Activated naive CD8-positive, alpha-beta T cell (primary cell): ENCODE measurements around the gene PXDN.

Experiments
- H3K27ac Mint-ChIP-seq: one replicate; pipeline ENCODE4 v1.8.0; 2021; ENCODE audit warnings: mixed read lengths
- H3K27me3 Mint-ChIP-seq: one replicate; pipeline ENCODE4 v1.8.0; 2021; ENCODE audit warnings: mixed read lengths
- H3K36me3 Mint-ChIP-seq: one replicate; pipeline ENCODE4 v1.8.0; 2021; ENCODE audit warnings: mixed read lengths
- H3K4me1 Mint-ChIP-seq: one replicate; pipeline ENCODE4 v1.8.0; 2021; ENCODE audit warnings: low read depth, mixed read lengths
- H3K4me3 Mint-ChIP-seq: one replicate; pipeline ENCODE4 v1.8.0; 2021; ENCODE audit warnings: mild to moderate bottlenecking, mixed read lengths
- H3K9me3 Mint-ChIP-seq: one replicate; pipeline ENCODE4 v1.8.0; 2021; ENCODE audit warnings: low read depth, mixed read lengths

PXDN gene

DNA sequence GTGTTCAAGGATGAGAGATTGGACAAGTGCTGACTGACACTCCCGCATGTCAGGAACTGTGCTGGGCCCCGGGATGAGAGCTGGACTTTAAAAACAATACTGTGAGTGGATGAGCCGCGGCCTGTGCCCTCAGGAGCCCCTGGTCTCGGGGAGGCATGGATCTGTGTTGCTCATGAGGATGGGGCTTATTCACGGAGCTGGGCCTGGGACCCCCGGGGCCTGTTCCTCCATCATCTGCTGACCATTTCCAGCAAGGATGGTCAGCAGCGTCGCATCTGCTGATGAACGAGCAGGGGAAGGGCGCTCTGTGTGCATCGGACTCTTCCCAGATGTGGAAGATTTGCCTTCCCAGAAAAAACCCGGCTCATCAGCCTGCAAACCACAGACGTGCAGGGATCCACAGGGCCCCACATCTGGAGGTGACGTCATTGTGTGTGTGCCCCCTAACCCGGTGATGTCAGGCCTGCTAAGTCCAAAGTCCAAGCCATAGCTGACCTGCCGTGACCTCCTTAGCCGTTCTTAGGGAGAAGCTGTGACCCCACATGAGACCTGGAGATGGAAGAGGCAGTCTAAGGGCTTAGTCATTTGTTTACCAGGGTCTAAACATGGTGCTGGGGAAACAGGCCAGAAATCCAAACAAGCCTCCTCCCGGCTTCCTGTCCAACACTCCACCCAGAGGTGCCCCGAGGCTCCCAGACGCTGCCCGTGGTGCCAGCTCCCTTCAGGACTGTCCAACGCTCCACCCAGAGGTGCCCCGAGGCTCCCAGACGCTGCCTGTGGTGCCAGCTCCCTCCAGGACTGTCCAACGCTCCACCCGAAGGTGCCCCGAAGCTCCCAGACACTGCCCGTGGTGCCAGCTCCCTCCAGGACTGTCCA is 143.9 kb downstream of the PXDN start:
- Mint-ChIP-seq H3K27me3 (peaks cover 4% of the 10 kb centered on the region), H3K9me3 (no peaks in the 10 kb centered on the region), H3K4me3 (no peak overlapping the region)

DNA sequence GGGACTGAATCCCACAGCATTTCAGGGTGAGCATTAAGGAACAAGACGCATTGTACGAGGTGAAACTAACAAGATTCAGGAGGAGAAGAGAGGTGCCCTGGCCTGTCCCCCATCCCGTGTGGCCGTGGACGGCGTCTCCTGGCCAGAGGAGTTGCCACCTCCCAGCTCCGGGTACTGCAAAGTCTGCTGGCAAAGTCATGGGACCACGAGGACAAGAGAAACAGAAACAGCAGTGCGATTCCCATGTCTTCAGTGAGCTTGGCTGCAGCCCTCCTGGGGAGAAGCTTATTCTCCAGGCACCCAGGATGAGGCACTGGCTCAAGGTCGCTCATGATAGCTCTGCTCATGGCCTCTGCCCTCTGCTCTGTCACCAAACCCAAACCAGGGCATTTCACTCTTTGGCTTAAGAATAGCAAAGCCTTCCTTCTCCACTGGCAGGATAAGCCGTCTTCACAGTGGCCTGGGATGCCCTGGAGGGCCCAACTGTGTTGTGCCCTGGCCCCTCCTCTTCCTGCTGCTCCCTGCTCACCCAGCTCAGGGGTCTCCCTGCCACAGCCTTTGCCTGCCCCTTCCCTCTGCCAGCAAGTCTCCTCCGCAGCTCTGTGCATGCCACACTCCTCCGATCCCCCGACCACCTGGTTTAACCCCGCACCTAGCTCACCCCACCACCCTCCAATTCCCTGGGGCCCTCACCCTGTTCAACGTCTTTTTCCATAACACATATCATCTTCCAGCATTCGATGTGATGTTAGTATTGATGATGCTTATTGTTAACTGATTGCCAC is 144.8 kb downstream of the PXDN start:
- Mint-ChIP-seq H3K4me1 (no peaks in the 10 kb centered on the region), H3K9me3 (no peaks in the 10 kb centered on the region), H3K27me3 (peaks cover 4% of the 10 kb centered on the region), H3K27ac (no peak overlapping the region), H3K4me3 (no peak overlapping the region), H3K36me3 (no peaks in the 10 kb centered on the region)

More for the DNA sequence above, 143.9 kb downstream of the PXDN start:
- H3K27ac Mint-ChIP-seq = no peak overlapping the region
- no peaks in the 10 kb centered on the region for H3K36me3 Mint-ChIP-seq
- no peaks in the 10 kb centered on the region for H3K4me1 Mint-ChIP-seq

DNA sequence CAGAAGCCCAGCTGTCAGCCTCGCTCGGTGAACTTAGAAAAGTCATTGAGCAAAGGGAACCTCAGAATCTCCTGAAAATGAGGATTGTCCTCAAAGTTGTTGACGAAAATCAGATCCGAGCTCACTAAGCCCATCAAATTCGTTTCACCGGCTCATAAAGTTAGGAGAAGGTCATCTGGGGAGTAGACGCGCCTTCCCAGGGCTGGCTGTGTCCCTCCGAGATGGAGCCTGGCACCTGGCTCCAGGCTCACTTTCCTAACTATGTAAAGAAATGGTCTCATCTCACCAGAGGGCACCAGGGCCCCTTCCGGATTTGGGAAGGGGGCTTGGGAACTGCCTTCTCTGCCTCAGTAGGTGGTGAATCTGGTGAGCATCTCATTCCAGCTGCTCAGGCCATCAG is 145.5 kb downstream of the PXDN start:
- H3K36me3 Mint-ChIP-seq = no peaks in the 10 kb centered on the region
- H3K27me3 Mint-ChIP-seq = peaks cover 4% of the 10 kb centered on the region
- no peak overlapping the region for H3K27ac Mint-ChIP-seq
- no peak overlapping the region for H3K4me3 Mint-ChIP-seq
- H3K9me3 Mint-ChIP-seq = no peaks in the 10 kb centered on the region
- H3K4me1 Mint-ChIP-seq = peaks cover 2% of the 10 kb centered on the region

- no peaks in the 10 kb centered on the region for H3K9me3 Mint-ChIP-seq
- no peak overlapping the region for H3K27ac Mint-ChIP-seq
- no peaks in the 10 kb centered on the region for H3K36me3 Mint-ChIP-seq
- peaks cover 2% of the 10 kb centered on the region for H3K4me1 Mint-ChIP-seq
- H3K27me3 Mint-ChIP-seq = peaks cover 4% of the 10 kb centered on the region
- H3K4me3 Mint-ChIP-seq = no peak overlapping the region
Observed at GRCh38 chr2:1598041-1598710, 146.1 kb downstream of the PXDN start.

GRCh38 chr2:1595274-1595673 is 149.0 kb downstream of the PXDN start:
- Mint-ChIP-seq H3K9me3 (no peaks in the 10 kb centered on the region), H3K27me3 (peaks cover 7% of the 10 kb centered on the region), H3K27ac (no peak overlapping the region), H3K4me1 (peaks cover 2% of the 10 kb centered on the region), H3K4me3 (no peak overlapping the region), H3K36me3 (no peaks in the 10 kb centered on the region)

DNA sequence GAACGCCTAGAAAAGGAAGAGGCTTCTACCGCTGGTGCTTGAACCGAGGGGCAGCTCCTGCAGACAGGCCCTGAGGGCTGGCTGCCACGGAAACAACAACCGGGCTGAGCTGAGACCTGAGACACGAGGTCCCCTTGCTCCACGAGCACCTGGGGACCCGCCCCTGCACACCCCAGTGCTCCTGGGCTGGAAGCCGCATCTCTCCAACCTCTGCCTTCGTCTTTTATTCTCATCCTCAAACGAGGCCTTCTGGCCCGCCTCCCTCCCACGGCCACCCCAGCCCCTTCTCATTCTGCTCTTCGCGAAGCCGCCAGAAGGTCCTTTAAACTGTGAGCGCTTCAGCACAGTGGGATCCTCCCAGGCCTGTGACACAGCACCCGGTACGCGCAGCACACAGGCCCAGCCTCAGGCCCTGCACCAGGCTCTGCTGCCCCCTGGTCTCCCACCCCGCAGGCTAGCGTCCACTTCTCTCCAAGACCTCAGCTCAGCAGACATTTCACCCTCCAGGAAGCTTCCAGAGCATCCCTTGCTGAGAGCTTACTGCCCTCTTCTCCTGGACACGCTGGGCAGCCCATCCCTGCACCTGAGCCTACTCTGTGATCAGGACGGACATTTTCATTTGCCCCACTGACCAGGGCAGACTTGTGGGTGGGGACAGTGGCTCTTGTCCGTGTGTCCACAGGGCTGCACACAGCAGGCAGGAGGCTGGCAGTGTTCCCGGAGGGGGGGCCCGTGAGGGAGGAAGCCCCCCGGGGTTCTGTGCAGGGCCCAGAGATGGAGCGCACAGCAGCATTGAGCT is 149.7 kb downstream of the PXDN start:
- Mint-ChIP-seq H3K9me3 (no peaks in the 10 kb centered on the region), H3K27me3 (peaks cover 10% of the 10 kb centered on the region), H3K4me3 (no peak overlapping the region), H3K27ac (no peak overlapping the region), H3K4me1 (peaks cover 2% of the 10 kb centered on the region), H3K36me3 (no peaks in the 10 kb centered on the region)

GRCh38 chr2:1594123-1594372 is 150.3 kb downstream of the PXDN start:
- no peak overlapping the region for H3K27ac Mint-ChIP-seq
- peaks cover 2% of the 10 kb centered on the region for H3K4me1 Mint-ChIP-seq

DNA sequence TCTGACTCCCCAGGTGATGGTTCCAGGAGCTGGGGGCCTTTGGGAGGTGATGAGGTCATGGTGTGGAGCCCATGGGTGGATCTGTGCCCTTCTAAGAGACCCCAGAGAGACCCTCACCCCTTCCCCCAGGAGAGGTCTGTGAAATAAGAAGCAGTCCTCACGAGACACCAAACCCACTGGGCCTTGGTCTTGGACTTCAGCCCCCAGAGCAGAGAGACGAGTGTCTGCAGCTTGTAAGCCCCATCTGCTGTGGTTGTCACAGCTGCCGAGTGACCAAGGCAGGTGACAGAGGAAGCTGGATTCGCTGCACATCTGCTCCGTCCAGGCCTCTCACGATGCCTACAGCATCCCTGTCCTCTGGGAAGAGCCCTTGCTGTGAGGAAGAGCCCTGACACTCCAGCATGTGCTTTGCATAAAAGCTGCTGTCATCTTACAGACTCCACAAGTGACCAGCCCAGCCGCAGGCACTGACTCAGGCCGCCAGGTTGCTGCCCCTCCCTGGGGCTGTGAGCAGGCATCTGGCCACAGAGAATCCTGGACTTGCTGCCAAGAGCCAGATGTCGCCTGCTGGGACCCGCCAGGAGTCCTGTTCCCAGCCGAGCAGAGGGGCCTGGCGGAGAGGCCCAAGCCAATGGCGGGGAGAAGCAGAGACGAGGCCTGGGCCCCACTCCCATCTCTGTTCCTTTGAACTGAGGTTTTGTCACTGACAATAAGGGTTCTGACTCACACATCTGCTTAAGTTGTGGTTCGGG is 150.8 kb downstream of the PXDN start:
- Mint-ChIP-seq H3K4me1 (peaks cover 2% of the 10 kb centered on the region), H3K4me3 (no peak overlapping the region), H3K27me3 (peaks cover 10% of the 10 kb centered on the region), H3K27ac (no peak overlapping the region), H3K36me3 (no peaks in the 10 kb centered on the region), H3K9me3 (no peaks in the 10 kb centered on the region)

More at GRCh38 chr2:1594123-1594372, 150.3 kb downstream of the PXDN start:
- Mint-ChIP-seq H3K4me3 (no peak overlapping the region), H3K27me3 (peaks cover 10% of the 10 kb centered on the region), H3K36me3 (no peaks in the 10 kb centered on the region), H3K9me3 (no peaks in the 10 kb centered on the region)

DNA sequence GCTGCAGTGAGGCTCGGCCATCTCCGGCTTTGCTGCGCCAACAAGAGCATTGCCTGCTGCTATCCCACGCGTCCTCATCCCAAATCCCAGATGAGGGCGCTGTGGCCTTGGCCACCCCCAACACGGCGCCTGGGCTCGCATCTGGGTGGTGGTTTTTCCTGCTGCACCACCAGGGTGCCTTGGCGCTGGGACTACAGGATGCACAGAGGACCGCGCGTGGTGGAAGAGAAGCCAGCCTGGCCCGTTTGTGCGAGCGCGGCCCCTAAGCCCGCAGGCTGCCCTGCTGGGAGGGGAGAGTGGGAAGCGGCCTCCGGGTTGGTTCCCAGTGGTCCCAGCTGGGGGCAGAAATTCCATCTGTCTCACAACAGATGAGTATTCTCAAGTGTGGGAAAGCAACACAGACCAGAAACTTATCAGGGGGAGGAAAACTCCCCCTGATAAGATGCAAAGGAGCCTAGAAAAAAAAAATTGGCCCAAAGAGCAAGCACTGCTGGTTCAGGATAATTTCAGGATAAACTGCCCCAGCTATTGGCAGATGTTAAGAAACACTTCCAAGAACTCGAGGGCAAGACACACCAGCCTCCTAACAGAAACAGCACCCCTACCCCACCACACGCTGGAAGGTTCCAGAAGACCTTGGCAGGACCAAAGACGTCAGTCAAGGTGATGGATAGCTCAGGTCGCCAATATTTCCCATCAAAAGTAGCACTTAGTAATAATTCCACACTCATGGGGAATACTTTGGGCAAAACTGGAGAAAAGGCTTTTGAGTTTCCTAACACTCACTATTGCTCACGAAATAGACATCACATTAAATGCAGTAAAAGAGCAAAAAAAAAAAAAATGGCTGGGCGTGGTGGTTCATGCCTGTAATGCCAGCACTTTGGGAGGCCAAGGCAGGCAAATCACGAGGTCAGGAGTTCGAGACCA is 152.1 kb downstream of the PXDN start:
- Mint-ChIP-seq H3K27me3 (peaks cover 10% of the 10 kb centered on the region), H3K36me3 (no peaks in the 10 kb centered on the region)

DNA sequence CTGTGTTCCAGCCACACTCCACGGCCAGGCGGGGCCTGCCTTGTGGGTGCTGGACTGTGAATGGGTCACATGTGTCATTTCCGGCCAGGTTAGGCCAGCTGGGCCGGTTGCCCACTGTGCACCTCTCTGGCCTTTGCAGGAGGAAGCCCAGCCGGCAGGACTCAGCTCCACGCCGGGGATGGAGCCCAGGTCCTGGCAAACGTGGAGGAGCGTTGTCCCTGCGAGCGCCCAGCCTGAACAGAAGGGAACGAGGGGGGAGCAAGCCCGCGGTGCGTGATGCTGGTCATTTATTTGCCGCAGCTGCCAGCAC is 152.9 kb downstream of the PXDN start:
- no peak overlapping the region for H3K4me3 Mint-ChIP-seq
- H3K36me3 Mint-ChIP-seq = no peaks in the 10 kb centered on the region
- H3K27ac Mint-ChIP-seq = no peak overlapping the region
- H3K27me3 Mint-ChIP-seq = peaks cover 10% of the 10 kb centered on the region
- H3K9me3 Mint-ChIP-seq = no peaks in the 10 kb centered on the region
- peaks cover 2% of the 10 kb centered on the region for H3K4me1 Mint-ChIP-seq

More for the DNA sequence above, 152.1 kb downstream of the PXDN start:
- Mint-ChIP-seq H3K27ac (no peak overlapping the region), H3K4me3 (no peak overlapping the region), H3K9me3 (no peaks in the 10 kb centered on the region), H3K4me1 (peaks cover 2% of the 10 kb centered on the region)

DNA sequence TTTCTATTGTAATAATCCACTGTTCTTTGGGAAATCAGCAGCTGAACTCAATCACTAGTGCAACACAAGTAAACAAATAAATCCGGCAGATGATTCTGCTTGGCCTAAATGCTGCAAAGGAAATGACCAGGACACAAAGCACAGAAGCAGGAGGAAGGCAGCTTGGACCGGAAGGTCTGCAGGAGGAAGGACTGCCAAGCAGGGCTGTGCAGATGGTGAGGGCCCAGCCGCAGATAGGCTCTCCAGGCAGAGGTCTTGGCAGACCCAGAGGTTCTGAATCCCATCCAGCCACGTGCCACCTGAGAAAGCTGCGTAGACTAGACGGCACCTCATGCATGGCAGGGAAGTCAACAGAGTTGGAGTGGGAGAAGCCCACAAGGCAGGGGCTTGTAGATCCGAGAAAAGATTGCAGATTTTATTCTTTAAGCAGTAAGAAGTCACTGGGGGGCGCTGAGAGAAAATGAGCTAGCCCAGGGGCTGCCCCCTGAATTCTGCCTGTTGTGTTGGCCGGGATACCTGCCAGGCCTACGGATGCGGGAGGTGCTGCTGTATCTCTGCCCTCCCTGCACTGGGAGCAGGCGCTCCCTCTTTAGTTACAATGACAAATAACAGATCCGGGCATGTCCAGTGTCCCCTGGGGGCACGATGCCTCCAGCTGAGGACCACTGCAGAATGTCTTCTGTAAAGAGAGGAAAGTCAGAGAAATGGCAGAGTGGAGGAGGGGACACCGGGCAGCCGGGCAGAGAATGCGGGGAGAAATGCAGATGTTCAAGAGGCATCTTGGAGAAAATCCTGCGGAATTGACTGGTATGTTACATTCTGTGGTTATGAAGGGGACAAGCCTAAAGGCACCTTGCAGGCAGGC is 153.5 kb downstream of the PXDN start:
- Mint-ChIP-seq H3K27me3 (peaks cover 10% of the 10 kb centered on the region), H3K27ac (no peak overlapping the region), H3K4me3 (no peak overlapping the region), H3K9me3 (no peaks in the 10 kb centered on the region), H3K4me1 (peaks cover 2% of the 10 kb centered on the region), H3K36me3 (no peaks in the 10 kb centered on the region)

GRCh38 chr2:1588978-1589621 is 155.2 kb downstream of the PXDN start:
- peaks cover 10% of the 10 kb centered on the region for H3K27me3 Mint-ChIP-seq
- H3K9me3 Mint-ChIP-seq = no peaks in the 10 kb centered on the region
- no peak overlapping the region for H3K27ac Mint-ChIP-seq
- peaks cover 2% of the 10 kb centered on the region for H3K4me1 Mint-ChIP-seq
- H3K36me3 Mint-ChIP-seq = no peaks in the 10 kb centered on the region
- H3K4me3 Mint-ChIP-seq = no peak overlapping the region
